Nephron (organoid): ENCODE measurements around the gene FKBP14.

Experiments used
- H3K27ac Mint-ChIP-seq, 3 experiments: 2 replicates each; pipeline ENCODE4 v1.8.0; 2020; ENCODE audit warnings: mixed read lengths in 3 of 3, mild to moderate bottlenecking in 2 of 3, moderate library complexity in 1 of 3
- H3K27me3 Mint-ChIP-seq: 2 replicates; pipeline ENCODE4 v1.8.0; 2021; ENCODE audit warnings: low read depth, mild to moderate bottlenecking, moderate library complexity, mixed read lengths
- H3K36me3 Mint-ChIP-seq: 2 replicates; pipeline ENCODE4 v1.8.0; 2020; ENCODE audit warnings: low read depth, mixed read lengths
- H3K4me1 Mint-ChIP-seq: 2 replicates; pipeline ENCODE4 v1.8.0; 2020; ENCODE audit warnings: mixed read lengths
- H3K4me3 Mint-ChIP-seq, 3 experiments: 2 replicates each; pipeline ENCODE4 v1.8.0; 2020; ENCODE audit warnings: mild to moderate bottlenecking in 3 of 3, mixed read lengths in 3 of 3, moderate library complexity in 2 of 3
- H3K9me3 Mint-ChIP-seq: 2 replicates; pipeline ENCODE4 v1.8.0; 2020; ENCODE audit warnings: mixed read lengths
- CTCF ChIP-seq, 3 experiments: fragments of 200-600 bp; sonication (generic); IDR thresholded peaks; one replicate each; pipeline ENCODE4 v1.5.0; 2021; ENCODE audit warnings: antibody characterized with exemption in 3 of 3; ENCODE audit not compliant: unreplicated experiment in 3 of 3

FKBP14 gene

GRCh38 chr7:29988424-29989256 lies 37.9 kb downstream of the FKBP14 start:
- H3K36me3 Mint-ChIP-seq: peaks cover 17% of the 10 kb centered on the region
- peaks cover 22% of the 10 kb centered on the region for H3K4me1 Mint-ChIP-seq
- peak overlapping the region; percentile 97 to 99 (median 99) for H3K27ac Mint-ChIP-seq
- no peaks in the 10 kb centered on the region for H3K27me3 Mint-ChIP-seq
- no peak for TF ChIP-seq CTCF (IDR thresholded peaks at IDR 0.05; ENCODE audit: unreplicated experiment in 3 of 3)
- H3K4me3 Mint-ChIP-seq: peak overlapping the region; percentile 87 to 96 (median 93)
- H3K9me3 Mint-ChIP-seq: peaks cover 16% of the 10 kb centered on the region

DNA sequence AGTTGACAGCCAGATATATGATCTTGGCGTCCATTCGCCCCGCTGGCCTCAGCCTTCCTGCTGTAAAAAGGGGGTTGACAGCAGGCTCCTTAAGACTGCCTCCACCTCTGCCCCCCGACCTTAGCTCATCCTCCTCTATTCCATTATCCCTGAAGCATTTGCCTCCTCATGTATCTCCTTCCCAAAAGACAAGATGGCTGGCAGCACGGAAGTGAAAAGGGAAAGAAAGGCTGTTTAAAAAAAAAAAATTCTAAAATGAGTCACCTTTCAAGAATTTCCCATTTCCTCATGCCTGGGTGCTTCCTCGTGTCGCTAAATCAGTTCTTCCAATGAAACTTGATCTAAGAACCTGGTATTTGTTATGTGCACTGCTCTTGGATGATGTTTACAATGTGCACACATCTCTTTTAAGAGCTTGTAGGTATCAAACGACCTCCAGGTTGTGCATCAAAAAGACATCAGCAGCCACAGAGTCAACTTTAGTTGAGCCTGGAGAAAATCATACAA lies 38.6 kb downstream of the FKBP14 start:
- peak overlapping the region; percentile 87 to 96 (median 93) for H3K4me3 Mint-ChIP-seq
- H3K4me1 Mint-ChIP-seq: peaks cover 22% of the 10 kb centered on the region
- H3K27ac Mint-ChIP-seq: peak overlapping the region; percentile 97 to 99 (median 99)
- H3K27me3 Mint-ChIP-seq: no peaks in the 10 kb centered on the region
- H3K9me3 Mint-ChIP-seq: peaks cover 14% of the 10 kb centered on the region
- TF ChIP-seq CTCF (IDR thresholded peaks at IDR 0.05; ENCODE audit: unreplicated experiment in 3 of 3): no peak
- H3K36me3 Mint-ChIP-seq: peaks cover 20% of the 10 kb centered on the region

DNA sequence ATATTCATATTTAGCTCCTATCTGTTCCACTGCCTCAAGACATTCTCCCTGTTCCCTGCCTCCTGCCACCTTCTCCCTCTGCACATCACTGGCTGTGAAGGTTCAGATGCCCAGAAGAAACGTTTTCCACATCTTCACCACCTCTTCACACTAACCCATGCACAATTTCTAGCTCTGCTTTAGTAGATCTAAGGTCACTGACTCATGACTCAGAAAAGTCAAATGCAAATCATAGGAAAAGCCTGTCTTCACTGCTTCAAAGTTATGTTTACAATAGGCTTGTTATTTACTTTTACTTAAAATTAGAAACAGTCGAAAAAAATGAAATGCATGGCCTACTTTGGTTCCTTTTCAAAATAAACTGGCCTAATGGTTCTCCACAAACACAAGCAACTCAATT lies 39.4 kb downstream of the FKBP14 start:
- Mint-ChIP-seq H3K4me1 (peaks cover 22% of the 10 kb centered on the region), H3K9me3 (peaks cover 9% of the 10 kb centered on the region), H3K27ac (peak overlapping the region; percentile 56 to 99 (median 97)), H3K27me3 (no peaks in the 10 kb centered on the region), H3K36me3 (peaks cover 19% of the 10 kb centered on the region), H3K4me3 (peak overlapping the region; percentile 51 to 96 (median 93))
- no peak for TF ChIP-seq CTCF (IDR thresholded peaks at IDR 0.05; ENCODE audit: unreplicated experiment in 3 of 3)

GRCh38 chr7:29980151-29980550 lies 46.4 kb downstream of the FKBP14 start:
- TF ChIP-seq CTCF (IDR thresholded peaks at IDR 0.05; ENCODE audit: unreplicated experiment in 3 of 3): no peak
- no peak overlapping the region for H3K4me3 Mint-ChIP-seq

DNA sequence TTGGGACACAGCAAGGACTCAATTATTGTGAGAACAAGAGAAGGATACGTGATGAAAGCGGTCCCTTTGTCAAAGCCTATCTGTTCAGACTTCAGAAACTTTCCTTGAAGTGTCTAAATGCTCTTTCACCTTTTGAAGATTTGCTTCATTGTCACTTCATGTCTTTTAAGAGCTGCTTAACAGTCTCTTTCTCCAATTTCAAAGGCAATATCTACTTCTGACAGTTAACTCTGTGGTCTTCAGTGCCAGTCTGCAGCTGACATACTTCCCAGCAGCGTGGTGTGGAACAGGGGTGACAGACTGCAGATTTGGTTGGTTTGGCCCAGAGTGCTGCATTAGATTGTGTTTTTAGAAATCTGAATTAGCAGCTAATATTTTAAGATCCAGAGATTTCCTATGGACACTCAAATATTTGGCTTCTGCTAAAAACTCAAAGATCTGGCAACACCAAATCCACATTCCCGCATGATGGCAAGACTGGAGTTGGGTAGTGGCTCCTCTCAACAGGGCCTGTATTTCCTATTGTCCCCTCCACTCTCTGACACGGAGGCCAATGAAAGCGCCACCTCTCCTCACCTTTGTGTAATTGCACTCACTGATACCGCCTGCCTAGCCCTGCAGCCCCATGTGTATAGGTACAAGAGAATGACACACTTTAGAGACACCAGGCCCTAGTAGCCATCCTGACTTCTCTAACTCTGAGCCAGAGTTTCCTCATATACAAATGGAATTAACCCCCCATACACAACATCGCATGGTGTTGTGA lies 48.4 kb downstream of the FKBP14 start:
- no peak for TF ChIP-seq CTCF (IDR thresholded peaks at IDR 0.05; ENCODE audit: unreplicated experiment in 3 of 3)
- H3K4me3 Mint-ChIP-seq: peak overlapping the region in 1 of 3 experiments; percentile 47
- peaks cover 11% of the 10 kb centered on the region for H3K36me3 Mint-ChIP-seq
- H3K4me1 Mint-ChIP-seq: peaks cover 20% of the 10 kb centered on the region
- peak overlapping the region; percentile 17 to 91 (median 54) for H3K27ac Mint-ChIP-seq
- H3K9me3 Mint-ChIP-seq: no peaks in the 10 kb centered on the region
- no peaks in the 10 kb centered on the region for H3K27me3 Mint-ChIP-seq

More at GRCh38 chr7:29980151-29980550, 46.4 kb downstream of the FKBP14 start:
- no peak overlapping the region for H3K27ac Mint-ChIP-seq
- H3K4me1 Mint-ChIP-seq: peaks cover 20% of the 10 kb centered on the region
- H3K9me3 Mint-ChIP-seq: no peaks in the 10 kb centered on the region
- no peaks in the 10 kb centered on the region for H3K27me3 Mint-ChIP-seq
- peaks cover 17% of the 10 kb centered on the region for H3K36me3 Mint-ChIP-seq
